Inflammatory macrophage treated with lipopolysaccharide for 4 hours (primary cell): ENCODE results near the gene SESTD1.

ENCODE experiments used
- DNase-seq: peaks from one replicate; pipeline ENCODE4 v3.0.0-alpha.2; 2020

SESTD1 gene

GRCh38 chr2:179264368-179265081 lies at the start of gene SESTD1:
Gene SESTD1, minus strand, starts transcription at chr2:179264832. Its CDS starts 72,991 bp downstream, at chr2:179191841.
- peak; percentile 66 for DNase-seq

DNA sequence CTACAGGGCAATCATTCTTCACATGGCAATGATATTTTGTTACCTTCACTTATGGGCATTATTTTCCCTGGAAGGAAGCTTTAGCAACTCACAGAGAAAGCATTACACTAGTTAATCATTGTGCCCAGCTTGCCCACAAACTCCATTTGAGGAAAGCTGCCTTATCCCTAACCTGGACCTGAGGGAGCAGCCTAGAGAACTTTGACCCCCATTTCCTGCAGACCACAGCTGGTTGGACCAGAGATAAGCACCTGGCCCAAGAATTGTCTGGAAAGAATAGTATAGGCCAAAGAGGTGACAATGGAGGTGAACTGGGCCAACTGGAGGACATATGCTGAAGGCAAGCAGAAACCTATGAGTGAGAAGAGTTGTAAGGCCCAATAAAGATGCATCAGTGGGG lies 48.4 kb upstream of the SESTD1 start:
- no peak for DNase-seq

- no peak for DNase-seq
Measured at GRCh38 chr2:179311101-179311500, 46.5 kb upstream of the SESTD1 start.

DNA sequence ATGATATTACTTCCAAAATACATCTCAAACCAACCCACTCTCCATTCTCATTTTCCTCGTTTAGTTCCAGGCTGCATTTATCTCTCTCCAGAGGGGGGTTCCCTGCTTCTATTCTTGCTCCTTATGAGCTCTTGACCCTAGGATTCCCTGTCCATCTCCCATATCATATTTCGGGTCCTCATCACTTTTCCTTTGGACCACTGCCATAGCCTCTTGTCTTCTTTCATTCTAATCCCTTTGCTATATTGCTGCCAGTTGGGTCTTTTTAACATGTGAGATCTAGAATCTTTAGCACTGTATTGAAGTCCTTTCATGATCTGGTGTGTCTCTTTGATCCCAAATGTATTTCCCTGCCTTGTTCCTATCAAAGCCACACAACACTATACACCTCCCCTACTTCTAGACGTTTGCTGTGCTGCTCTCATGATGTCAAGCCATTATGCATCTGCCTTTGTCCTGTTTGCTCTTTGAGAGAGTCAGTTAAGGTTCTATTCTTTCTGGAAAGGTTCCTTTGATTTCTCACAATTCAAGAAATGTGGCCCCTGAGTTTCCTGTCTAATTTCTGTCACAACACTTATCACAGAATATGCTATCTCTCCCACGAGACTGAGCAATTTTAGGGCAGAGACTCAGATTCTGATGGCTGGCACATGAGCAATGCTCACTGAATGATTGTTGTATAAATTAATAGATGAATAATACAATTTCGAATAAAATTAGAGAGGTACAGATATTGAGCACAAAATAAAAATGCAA lies 43.2 kb upstream of the SESTD1 start:
- no peak for DNase-seq

DNA sequence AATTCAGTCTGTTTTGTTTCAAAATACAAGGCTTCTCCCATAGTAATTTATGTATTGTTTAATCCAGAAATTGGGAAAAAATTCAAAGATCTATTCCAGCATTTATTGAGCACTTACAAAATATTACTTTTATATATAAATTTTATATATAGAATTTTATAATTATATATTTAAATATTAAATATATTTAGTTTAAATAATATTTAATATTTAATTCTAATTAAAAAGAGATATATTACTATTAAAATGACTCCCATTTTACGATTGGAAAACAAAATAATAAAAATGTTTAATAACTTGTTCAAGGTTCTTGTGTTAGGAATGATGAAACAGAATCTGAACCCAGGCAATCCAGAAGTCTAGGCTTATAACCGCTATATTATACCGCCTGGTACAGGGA lies 40.5 kb upstream of the SESTD1 start:
- DNase-seq = no peak

DNA sequence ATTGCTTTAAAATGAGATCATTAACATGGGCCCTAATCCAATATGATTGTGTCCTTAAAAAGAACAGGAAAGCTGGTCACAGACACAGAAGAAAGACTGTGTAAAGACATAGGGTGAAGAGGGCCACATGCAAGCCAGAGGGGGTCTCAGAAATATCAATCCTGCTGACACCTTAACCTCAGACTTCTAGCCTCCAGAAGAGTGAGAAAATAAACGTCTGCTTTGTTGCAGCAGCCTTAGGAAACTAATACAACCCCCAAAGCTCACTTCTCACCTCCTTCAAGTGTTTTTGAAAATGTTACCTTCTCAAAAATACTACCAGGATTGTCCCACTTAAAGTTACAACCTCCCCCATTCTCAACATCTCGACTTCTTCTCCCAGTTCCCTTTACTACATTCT lies 39.8 kb upstream of the SESTD1 start:
- DNase-seq = no peak

GRCh38 chr2:179302764-179303571 lies 38.3 kb upstream of the SESTD1 start:
- DNase-seq = no peak

DNA sequence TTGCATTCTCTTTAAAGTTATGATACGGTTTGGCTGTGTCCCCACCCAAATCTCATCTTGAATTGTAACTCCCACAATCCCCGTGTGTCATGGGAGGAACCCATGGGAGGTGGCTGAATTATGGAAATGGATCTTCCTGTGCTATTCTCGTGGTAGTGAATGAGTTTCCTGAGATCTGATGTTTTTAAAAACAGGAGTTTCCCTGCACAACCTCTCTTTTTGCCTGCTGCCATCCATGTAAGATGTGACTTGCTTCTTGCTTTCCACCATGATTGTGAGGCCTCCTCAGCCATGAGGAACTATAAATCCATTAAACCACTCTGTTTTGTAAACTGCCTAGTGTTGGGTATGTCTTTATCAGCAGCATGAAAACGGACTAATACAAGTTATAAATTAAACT lies 37.5 kb upstream of the SESTD1 start:
- no peak for DNase-seq

- no peak for DNase-seq
Measured at GRCh38 chr2:179298666-179299065, 34.0 kb upstream of the SESTD1 start.

- no peak for DNase-seq
Measured at GRCh38 chr2:179297927-179298326, 33.3 kb upstream of the SESTD1 start.

GRCh38 chr2:179290329-179290728 lies 25.7 kb upstream of the SESTD1 start:
- DNase-seq = no peak

DNA sequence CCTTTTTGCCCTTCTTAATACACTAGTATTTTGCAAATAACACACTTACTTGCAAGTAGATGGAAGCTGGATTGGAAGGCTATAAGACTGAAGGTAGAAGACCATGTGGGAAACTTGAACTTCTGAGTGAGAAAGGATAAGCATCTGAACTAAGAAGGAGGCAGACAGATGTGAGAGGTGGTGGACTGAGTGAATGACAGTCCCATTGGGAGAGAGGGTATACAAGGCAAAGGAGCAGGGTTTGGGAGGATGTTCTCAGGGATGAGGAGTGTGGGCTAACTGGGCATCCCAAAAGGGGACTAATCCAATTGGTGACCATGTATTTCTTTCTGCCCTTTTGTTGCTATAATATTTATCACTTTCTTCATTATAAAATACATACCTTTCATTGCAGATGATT lies 20.4 kb upstream of the SESTD1 start:
- no peak for DNase-seq

GRCh38 chr2:179277429-179278196 lies 13.0 kb upstream of the SESTD1 start:
- DNase-seq = no peak

- no peak for DNase-seq
Measured at GRCh38 chr2:179275253-179276012, 10.8 kb upstream of the SESTD1 start.

DNA sequence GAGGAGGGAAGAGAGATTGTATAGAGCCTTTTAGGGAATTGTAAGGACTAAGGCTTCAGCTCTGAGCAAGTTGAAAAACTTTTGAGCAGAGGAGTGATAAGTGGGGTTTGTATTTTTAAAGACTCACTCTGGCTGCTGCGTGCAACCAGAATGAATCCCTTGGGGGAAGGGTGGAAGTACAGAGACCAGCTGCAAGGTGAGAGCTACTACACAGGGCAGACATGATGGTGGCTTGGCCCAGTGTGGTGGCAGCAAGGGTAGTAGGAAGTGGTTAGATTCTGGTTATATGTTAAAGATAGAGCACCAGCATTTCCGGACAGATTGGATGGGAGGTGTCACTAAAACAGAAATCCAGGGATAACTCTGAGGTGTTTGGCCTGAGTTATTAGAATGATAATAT lies 10.1 kb upstream of the SESTD1 start:
- DNase-seq = no peak

DNA sequence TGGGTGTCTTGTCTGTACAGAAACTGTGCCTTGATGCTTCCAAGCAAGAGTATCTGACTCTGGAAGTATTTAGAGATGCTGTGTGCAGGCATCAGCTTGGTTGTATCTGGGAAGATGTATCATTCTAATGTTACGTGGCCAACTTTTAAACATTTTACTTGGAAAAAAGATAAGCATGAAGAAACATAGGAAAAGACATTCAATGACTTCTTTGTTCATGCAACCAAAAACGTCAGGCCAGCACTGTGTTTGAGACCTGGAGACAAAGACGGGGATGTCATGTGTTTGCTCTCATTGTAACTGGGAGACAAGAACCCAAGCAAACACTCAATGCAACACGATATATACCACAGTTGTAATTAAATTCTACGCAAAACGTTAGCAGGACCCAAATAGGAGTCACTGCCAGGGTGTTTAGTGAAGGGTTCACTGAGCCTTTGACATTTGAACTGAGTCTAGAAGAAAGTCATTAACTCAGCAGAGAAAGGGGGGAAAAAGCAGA lies 8.9 kb upstream of the SESTD1 start:
- DNase-seq = no peak

GRCh38 chr2:179272406-179273192 lies 8.0 kb upstream of the SESTD1 start:
- DNase-seq = peak; percentile 40

DNA sequence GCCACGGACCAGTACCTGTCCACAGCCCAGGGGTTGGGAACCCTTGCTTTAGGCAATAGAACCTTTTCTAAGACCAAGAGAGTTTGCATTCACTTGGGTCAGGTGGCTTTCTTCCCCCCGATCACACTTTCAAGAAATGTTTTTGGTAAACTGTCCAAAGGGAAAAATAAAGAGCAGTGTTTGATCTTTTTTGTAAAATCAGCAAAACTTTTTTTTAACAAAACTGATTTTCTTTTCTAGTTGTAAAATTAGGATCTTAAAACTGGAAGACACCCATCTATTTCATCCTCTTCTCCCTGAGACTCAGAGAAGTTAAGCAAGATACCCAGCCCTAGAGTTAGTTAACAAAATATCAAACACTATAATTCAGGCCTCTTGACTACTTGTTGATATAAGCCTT lies 6.1 kb upstream of the SESTD1 start:
- no peak for DNase-seq

- DNase-seq = peak; percentile 75
Measured at GRCh38 chr2:179268277-179268925, 3.8 kb upstream of the SESTD1 start.

DNA sequence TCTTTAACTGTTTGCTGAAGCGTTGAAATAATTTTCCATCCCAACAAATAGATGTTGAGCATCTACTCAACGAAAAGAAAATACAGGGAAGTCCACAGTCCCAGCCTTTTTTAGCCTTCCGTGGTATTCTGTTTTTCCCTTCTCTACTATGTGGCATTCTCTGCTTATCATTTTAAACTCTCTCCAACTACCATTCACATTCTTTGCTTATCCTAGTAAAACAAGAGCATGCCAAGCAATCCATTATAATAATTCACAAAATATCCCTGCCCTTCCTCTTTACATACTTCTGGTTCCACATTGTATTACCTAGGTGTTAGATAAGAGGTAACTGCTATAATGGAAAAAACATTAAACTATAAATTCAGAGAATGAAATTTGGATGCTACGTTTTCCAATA lies 1.6 kb upstream of the SESTD1 start:
- no peak for DNase-seq
